ENCODE measurements around the gene METTL21A.

DNA sequence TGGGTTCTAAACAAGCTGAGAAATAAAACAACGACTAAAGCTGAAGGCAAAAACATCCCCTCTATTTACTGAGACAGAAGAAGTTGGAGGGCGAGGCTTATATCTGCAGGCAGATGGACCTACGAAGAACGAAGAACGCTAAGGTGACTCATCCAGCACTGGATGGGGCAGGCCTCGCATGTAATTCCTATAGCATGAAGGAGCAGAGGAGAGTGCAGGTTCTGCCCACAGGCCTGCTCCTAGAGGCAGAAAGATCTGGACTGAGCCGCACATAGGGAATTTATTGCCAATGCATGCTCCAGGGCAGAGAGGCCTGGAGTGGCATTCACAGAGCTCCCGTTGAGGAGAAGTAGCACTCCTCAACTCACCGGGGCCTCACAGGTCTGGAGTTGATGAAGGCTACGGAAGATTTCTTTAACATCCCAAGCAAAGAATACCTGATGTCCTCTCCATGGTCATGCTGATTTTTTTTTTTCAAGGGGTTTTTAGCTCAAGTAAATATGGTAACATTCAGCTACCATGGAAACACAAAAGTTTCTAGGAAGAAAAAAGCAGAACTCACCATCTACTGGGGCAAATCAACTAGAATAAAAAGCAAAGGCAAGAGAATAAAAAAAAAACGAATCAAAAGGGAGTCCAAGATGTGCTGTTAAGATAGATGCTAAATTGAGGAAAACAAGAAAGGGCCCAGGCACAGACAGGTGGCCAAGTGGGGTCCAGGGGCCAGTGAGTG, 10.4 kb upstream of the METTL21A start:
- TF ChIP-seq, protein P1, sequence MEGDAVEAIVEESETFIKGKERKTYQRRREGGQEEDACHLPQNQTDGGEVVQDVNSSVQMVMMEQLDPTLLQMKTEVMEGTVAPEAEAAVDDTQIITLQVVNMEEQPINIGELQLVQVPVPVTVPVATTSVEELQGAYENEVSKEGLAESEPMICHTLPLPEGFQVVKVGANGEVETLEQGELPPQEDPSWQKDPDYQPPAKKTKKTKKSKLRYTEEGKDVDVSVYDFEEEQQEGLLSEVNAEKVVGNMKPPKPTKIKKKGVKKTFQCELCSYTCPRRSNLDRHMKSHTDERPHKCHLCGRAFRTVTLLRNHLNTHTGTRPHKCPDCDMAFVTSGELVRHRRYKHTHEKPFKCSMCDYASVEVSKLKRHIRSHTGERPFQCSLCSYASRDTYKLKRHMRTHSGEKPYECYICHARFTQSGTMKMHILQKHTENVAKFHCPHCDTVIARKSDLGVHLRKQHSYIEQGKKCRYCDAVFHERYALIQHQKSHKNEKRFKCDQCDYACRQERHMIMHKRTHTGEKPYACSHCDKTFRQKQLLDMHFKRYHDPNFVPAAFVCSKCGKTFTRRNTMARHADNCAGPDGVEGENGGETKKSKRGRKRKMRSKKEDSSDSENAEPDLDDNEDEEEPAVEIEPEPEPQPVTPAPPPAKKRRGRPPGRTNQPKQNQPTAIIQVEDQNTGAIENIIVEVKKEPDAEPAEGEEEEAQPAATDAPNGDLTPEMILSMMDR (IDR thresholded peaks at IDR 0.05; ENCODE audit: low read depth, low read length, poor library complexity, severe bottlenecking) = no peak
- TF ChIP-seq EZH2phosphoT487 (IDR thresholded peaks at IDR 0.05; ENCODE audit: borderline replicate concordance, low read length) = no peak

Data from DOHH2 (cell line).